PC-3 (cell line): ENCODE results near the gene DNAJC19. TPM values are rescaled to one million over a fixed set of nuclear protein-coding genes. Genes with fewer than 3 reads are reported as not detected.

Experiments
- ATAC-seq: fragments of 200-7000 bp; cut with Tn5 transposase; 2 replicates; pipeline ENCODE4 v1.9.1; 2020; ENCODE audit warnings: mild to moderate bottlenecking, moderate library complexity
- BruUV-seq: library from RNA; stranded (reverse); fragments of 400-500 nt; replicated peaks from 2 replicates; lab custom pipeline; 2021; lab: Mats Ljungman, UMichigan
- CTCF ChIA-PET: fragments of 300-600 bp; sonication (Branson Sonifier 250); formaldehyde crosslinking; loops from one replicate; lab custom pipeline; 2022; ENCODE audit warnings: antibody characterized with exemption; lab: Charles Lee
- POLR2A ChIA-PET: fragments of 300-600 bp; sonication (Branson Sonifier 250); formaldehyde crosslinking; loops from one replicate; lab custom pipeline; 2022; ENCODE audit warnings: antibody characterized with exemption; ENCODE audit not compliant: unreplicated experiment; lab: Charles Lee
- DNase-seq: peaks from one replicate; pipeline ENCODE4 v3.0.0-alpha.2; 2015
- H2AFZ ChIP-seq: fragments of 300-600 bp; sonication (generic); 2 replicates; pipeline ENCODE4 v1.6.0; 2016; ENCODE audit warnings: antibody characterized with exemption, low read length
- H3F3A ChIP-seq: fragments of 300-600 bp; sonication (generic); one replicate; pipeline ENCODE4 v1.6.0; 2017; ENCODE audit warnings: antibody characterized with exemption, low read length, control low read depth, mild to moderate bottlenecking; ENCODE audit not compliant: unreplicated experiment
- H3K27ac ChIP-seq: fragments of 300-600 bp; sonication (generic); 2 replicates; pipeline ENCODE4 v1.5.1; 2016; ENCODE audit warnings: mild to moderate bottlenecking, low read length
- H3K27me3 ChIP-seq: fragments of 300-600 bp; sonication (generic); 2 replicates; pipeline ENCODE4 v1.6.1; 2016; ENCODE audit warnings: low read length, mixed read lengths
- H3K36me3 ChIP-seq: fragments of 300-600 bp; sonication (generic); 2 replicates; pipeline ENCODE4 v1.6.1; 2016; ENCODE audit warnings: low read depth, mixed run types, low read length, mixed read lengths
- H3K4me1 ChIP-seq: fragments of 300-600 bp; sonication (generic); 2 replicates; pipeline ENCODE4 v1.5.1; 2016; ENCODE audit warnings: low read length; ENCODE audit not compliant: insufficient read depth
- H3K4me2 ChIP-seq: fragments of 300-600 bp; sonication (generic); 2 replicates; pipeline ENCODE4 v1.6.0; 2016; ENCODE audit warnings: low read length
- H3K4me3 ChIP-seq: fragments of 300-600 bp; sonication (generic); 2 replicates; pipeline ENCODE4 v1.5.1; 2016; ENCODE audit warnings: mild to moderate bottlenecking, low read length, mixed read lengths
- H3K79me2 ChIP-seq: fragments of 300-600 bp; sonication (generic); 2 replicates; pipeline ENCODE4 v1.6.1; 2017; ENCODE audit warnings: low read length, mixed read lengths
- H3K9ac ChIP-seq: fragments of 300-600 bp; sonication (generic); 2 replicates; pipeline ENCODE4 v1.6.0; 2016; ENCODE audit warnings: mild to moderate bottlenecking, low read length
- H3K9me2 ChIP-seq: fragments of 300-600 bp; sonication (generic); replicated peaks from 2 replicates; pipeline ENCODE4 v1.6.1; 2016; ENCODE audit warnings: mixed run types, low read length, mixed read lengths
- H3K9me3 ChIP-seq: fragments of 300-600 bp; sonication (generic); 2 replicates; pipeline ENCODE4 v1.6.1; 2016; ENCODE audit warnings: low read length, mixed read lengths
- H4K20me1 ChIP-seq: fragments of 300-600 bp; sonication (generic); 2 replicates; pipeline ENCODE4 v1.6.1; 2016; ENCODE audit warnings: low read length, mixed read lengths
- CTCF ChIP-seq: fragments of 300-600 bp; sonication (generic); conservative IDR thresholded peaks from 2 replicates; pipeline ENCODE4 v1.5.1; 2017; ENCODE audit warnings: antibody characterized with exemption, low read depth, mild to moderate bottlenecking, low read length
- EZH2 ChIP-seq: fragments of 300-600 bp; sonication (generic); IDR thresholded peaks from one replicate; pipeline ENCODE4 v1.6.1; 2017; ENCODE audit warnings: antibody characterized with exemption, mild to moderate bottlenecking, low read length; ENCODE audit not compliant: unreplicated experiment
- EZH2phosphoT487 ChIP-seq: fragments of 300-600 bp; sonication (generic); IDR thresholded peaks from 2 replicates; pipeline ENCODE4 v1.6.1; 2018; ENCODE audit warnings: mild to moderate bottlenecking, antibody characterized with exemption, low read length, borderline replicate concordance
- intact Hi-C: fragments of 100-400 bp; cut with micrococcal nuclease; formaldehyde crosslinking; loops from 2 replicates; pipeline ENCODE4 v1.9.0; 2023
- total RNA-seq: library from RNA; depleted of rRNA; stranded (reverse); fragments of >200 nt; gene quantifications from 2 replicates; pipeline ENCODE4 v1.2.3, GENCODE V29; 2014; rRNA removed

DNAJC19 gene
- total RNA-seq, 1 experiment from 2014 or later = 41.5 TPM

GRCh38 chr3:180934638-180935037 is 54.9 kb downstream of the DNAJC19 start:
- no peaks in the 10 kb centered on the region; the same call in 1 of the 2 replicates for H3K4me1 ChIP-seq
- H3K79me2 ChIP-seq = peaks cover 94% of the 10 kb centered on the region
- BruUV-seq = no TSS peak
- no peaks in the 10 kb centered on the region for H3F3A ChIP-seq
- H4K20me1 ChIP-seq = peaks cover 45% of the 10 kb centered on the region
- TF ChIP-seq EZH2 = no peak
- no peak for TF ChIP-seq CTCF
- TF ChIP-seq EZH2phosphoT487 = no peak
- DNase-seq (peak; percentile 38), ATAC-seq (peak; percentile 79)
- H3K9ac ChIP-seq = no peak overlapping the region
- H3K4me2 ChIP-seq = no peak overlapping the region
- no peaks in the 10 kb centered on the region for H3K9me2 ChIP-seq
- CTCF ChIA-PET = interaction anchor here (0.5 to 0.8 kb wide), 2 partner anchors 23 to 1172 kb away, joined by 4 to 8 read pairs; no protein-coding TSS in a partner anchor
- H3K4me3 ChIP-seq = no peak overlapping the region
- H2AFZ ChIP-seq = no peak overlapping the region
- intact Hi-C loops = no loop called here
- H3K9me3 ChIP-seq = no peaks in the 10 kb centered on the region
- no peaks in the 10 kb centered on the region for H3K27me3 ChIP-seq
- no peak overlapping the region for H3K27ac ChIP-seq
- peaks cover 26% of the 10 kb centered on the region for H3K36me3 ChIP-seq
- POLR2A ChIA-PET = interaction anchor here (0.6 kb wide), 1 partner anchor 1485 kb away, joined by 3 read pairs; no protein-coding TSS in a partner anchor

Other genes starting within 250 kb of the DNAJC19 start
- 124 and 133 TPM in 2 replicates for gene FXR1, start 77.1 kb downstream of the DNAJC19 start, total RNA-seq